HUES48 (cell line): ENCODE data around the gene CFB.
"Not testable (repeated sequence)": the region's sequence is repeated elsewhere in the genome, so short reads cannot be mapped to it uniquely, and the experiment has no call there.

Experiments used
- H3K27ac ChIP-seq: one replicate; pipeline ENCODE4 v1.7.0; 2013; ENCODE audit warnings: low read depth, low read length, inconsistent platforms
- H3K27me3 ChIP-seq: 2 replicates; pipeline ENCODE4 v1.6.1; 2013; ENCODE audit warnings: mild to moderate bottlenecking, low read length; ENCODE audit not compliant: control insufficient read depth, insufficient read depth
- H3K36me3 ChIP-seq: 2 replicates; pipeline ENCODE4 v1.6.1; 2013; ENCODE audit warnings: low read length; ENCODE audit not compliant: control insufficient read depth, insufficient read depth
- H3K4me1 ChIP-seq: 2 replicates; pipeline ENCODE4 v1.6.1; 2013; ENCODE audit warnings: mild to moderate bottlenecking, low read length; ENCODE audit not compliant: control insufficient read depth, insufficient read depth
- H3K4me3 ChIP-seq: 2 replicates; pipeline ENCODE4 v1.5.1; 2013; ENCODE audit warnings: mild to moderate bottlenecking, low read depth, low read length
- H3K9ac ChIP-seq: 2 replicates; pipeline ENCODE4 v1.6.1; 2013; ENCODE audit warnings: mild to moderate bottlenecking, low read depth, low read length, moderate library complexity
- H3K9me3 ChIP-seq: 2 replicates; pipeline ENCODE4 v1.6.1; 2013; ENCODE audit warnings: low read length; ENCODE audit not compliant: control insufficient read depth, insufficient read depth

CFB gene

GRCh38 chr6:31901953-31902643, 43.8 kb upstream of the CFB start, which contains the start of gene ZBTB12:
ZBTB12 (minus strand) TSS chr6:31902086; CDS start chr6:31901305, 781 bp downstream.
- H3K4me1 ChIP-seq = peaks cover 15% of the 10 kb centered on the region
- peak within 1 kb of the TSS; percentile 66 for H3K4me3 ChIP-seq
- H3K27me3 ChIP-seq = no peaks in the 10 kb centered on the region
- no peaks in the 10 kb centered on the region for H3K9me3 ChIP-seq
- peak within 1 kb of the TSS; percentile 58 for H3K9ac ChIP-seq
- peaks cover 5% of the 10 kb centered on the region for H3K36me3 ChIP-seq
- H3K27ac ChIP-seq = peak within 1 kb of the TSS; percentile 77

- no peak overlapping the region for H3K9ac ChIP-seq
- no peak overlapping the region for H3K27ac ChIP-seq
- H3K4me1 ChIP-seq = peaks cover 15% of the 10 kb centered on the region
- no peaks in the 10 kb centered on the region for H3K27me3 ChIP-seq
- H3K9me3 ChIP-seq = no peaks in the 10 kb centered on the region
- H3K4me3 ChIP-seq = no peak overlapping the region
- H3K36me3 ChIP-seq = peaks cover 5% of the 10 kb centered on the region
These were observed 41.9 kb upstream of the CFB start for GRCh38 chr6:31903957-31904356.

GRCh38 chr6:31905041-31905440, 40.9 kb upstream of the CFB start:
- no peaks in the 10 kb centered on the region for H3K9me3 ChIP-seq
- H3K27ac ChIP-seq = no peak overlapping the region
- H3K36me3 ChIP-seq = peaks cover under 1% of the 10 kb centered on the region
- no peak overlapping the region for H3K4me3 ChIP-seq
- H3K27me3 ChIP-seq = no peaks in the 10 kb centered on the region
- peaks cover 15% of the 10 kb centered on the region for H3K4me1 ChIP-seq
- H3K9ac ChIP-seq = no peak overlapping the region

GRCh38 chr6:31906122-31906521, 39.8 kb upstream of the CFB start:
- Histone ChIP-seq H3K27me3 (no peaks in the 10 kb centered on the region), H3K9ac (no peak overlapping the region), H3K9me3 (no peaks in the 10 kb centered on the region), H3K27ac (peak overlapping the region; percentile 63), H3K36me3 (no peaks in the 10 kb centered on the region), H3K4me1 (peaks cover 13% of the 10 kb centered on the region), H3K4me3 (0 out of 2 replicates have a peak overlapping the region, but pooled peaks have one; percentile 12)

GRCh38 chr6:31906727-31907126, 39.2 kb upstream of the CFB start:
- not testable (repeated sequence) for H3K9ac ChIP-seq, H3K4me3 ChIP-seq, H3K27me3 ChIP-seq, H3K36me3 ChIP-seq, H3K4me1 ChIP-seq, H3K9me3 ChIP-seq
- H3K27ac ChIP-seq = peak overlapping the region; percentile 63

- Histone ChIP-seq H3K27me3 (no peaks in the 10 kb centered on the region), H3K4me1 (peaks cover 10% of the 10 kb centered on the region), H3K4me3 (no peak overlapping the region), H3K9ac (no peak overlapping the region), H3K36me3 (no peaks in the 10 kb centered on the region), H3K27ac (no peak overlapping the region), H3K9me3 (no peaks in the 10 kb centered on the region)
These were observed 38.6 kb upstream of the CFB start for GRCh38 chr6:31907158-31907813.

GRCh38 chr6:31908255-31908654, 37.6 kb upstream of the CFB start:
- not testable (repeated sequence) for H3K9ac ChIP-seq, H3K36me3 ChIP-seq

GRCh38 chr6:31908791-31909190, 37.1 kb upstream of the CFB start:
- H3K27ac ChIP-seq = no peak overlapping the region

More at GRCh38 chr6:31908255-31908654, 37.6 kb upstream of the CFB start:
- H3K27ac ChIP-seq, H3K4me1 ChIP-seq, H3K27me3 ChIP-seq, H3K4me3 ChIP-seq, H3K9me3 ChIP-seq: not testable (repeated sequence)

GRCh38 chr6:31909298-31909697, 36.6 kb upstream of the CFB start:
- H3K27me3 ChIP-seq, H3K9ac ChIP-seq, H3K4me3 ChIP-seq, H3K27ac ChIP-seq, H3K36me3 ChIP-seq, H3K9me3 ChIP-seq, H3K4me1 ChIP-seq: not testable (repeated sequence)

More at GRCh38 chr6:31908791-31909190, 37.1 kb upstream of the CFB start:
- Histone ChIP-seq H3K36me3 (no peaks in the 10 kb centered on the region), H3K4me1 (peaks cover 10% of the 10 kb centered on the region), H3K9ac (no peak overlapping the region), H3K9me3 (no peaks in the 10 kb centered on the region), H3K4me3 (no peak overlapping the region), H3K27me3 (no peaks in the 10 kb centered on the region)

GRCh38 chr6:31911826-31912585, 33.9 kb upstream of the CFB start:
- H3K4me3 ChIP-seq = no peak overlapping the region
- no peaks in the 10 kb centered on the region for H3K4me1 ChIP-seq
- no peaks in the 10 kb centered on the region for H3K27me3 ChIP-seq
- H3K36me3 ChIP-seq = no peaks in the 10 kb centered on the region
- H3K9me3 ChIP-seq = no peaks in the 10 kb centered on the region
- no peak overlapping the region for H3K27ac ChIP-seq
- H3K9ac ChIP-seq = no peak overlapping the region

GRCh38 chr6:31915351-31915750, 30.5 kb upstream of the CFB start:
- Histone ChIP-seq H3K27ac (no peak overlapping the region), H3K9ac (no peak overlapping the region), H3K36me3 (no peaks in the 10 kb centered on the region), H3K9me3 (no peaks in the 10 kb centered on the region), H3K4me3 (no peak overlapping the region), H3K4me1 (no peaks in the 10 kb centered on the region), H3K27me3 (no peaks in the 10 kb centered on the region)
